A673 (cell line): Measurements from ENCODE around the gene DUSP8.

Experiments used
- EZH2 ChIP-seq: fragments of 200-600 bp; sonication (generic); IDR thresholded peaks from 2 replicates; pipeline ENCODE4 v1.6.1; 2017; ENCODE audit warnings: borderline replicate concordance, low read depth, mild to moderate bottlenecking, mixed read lengths, antibody characterized with exemption, low read length; ENCODE audit not compliant: poor library complexity, severe bottlenecking
- TF ChIP-seq, protein P1 (sequence below): fragments of 300-800, 200-600 bp; sonication (generic); conservative IDR thresholded peaks from 2 replicates; pipeline ENCODE4 v1.5.1; 2017; ENCODE audit warnings: low read depth, mild to moderate bottlenecking, antibody characterized with exemption, low read length, moderate library complexity, mixed read lengths

DNA sequence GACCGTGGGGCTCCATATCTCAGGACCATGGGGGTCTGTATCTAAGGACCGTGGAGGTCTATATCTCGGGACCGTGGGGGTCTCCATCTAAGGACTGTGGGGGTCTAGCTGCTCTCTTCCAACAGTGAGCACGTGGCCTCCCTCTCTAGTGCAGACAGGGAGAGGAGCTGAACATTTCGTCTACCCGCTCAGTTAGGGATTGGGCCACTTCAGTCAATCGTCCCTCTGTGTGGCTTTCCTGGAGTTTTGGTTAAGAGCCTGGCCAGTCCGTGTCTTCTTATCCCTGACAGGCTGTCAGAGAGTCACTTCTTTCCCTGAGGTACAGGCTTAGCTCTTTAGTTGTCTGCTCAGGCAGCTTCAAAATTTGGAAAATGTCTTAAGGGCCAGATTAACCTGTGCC lies 9.9 kb upstream of the DUSP8 start:
- TF ChIP-seq, protein P1, sequence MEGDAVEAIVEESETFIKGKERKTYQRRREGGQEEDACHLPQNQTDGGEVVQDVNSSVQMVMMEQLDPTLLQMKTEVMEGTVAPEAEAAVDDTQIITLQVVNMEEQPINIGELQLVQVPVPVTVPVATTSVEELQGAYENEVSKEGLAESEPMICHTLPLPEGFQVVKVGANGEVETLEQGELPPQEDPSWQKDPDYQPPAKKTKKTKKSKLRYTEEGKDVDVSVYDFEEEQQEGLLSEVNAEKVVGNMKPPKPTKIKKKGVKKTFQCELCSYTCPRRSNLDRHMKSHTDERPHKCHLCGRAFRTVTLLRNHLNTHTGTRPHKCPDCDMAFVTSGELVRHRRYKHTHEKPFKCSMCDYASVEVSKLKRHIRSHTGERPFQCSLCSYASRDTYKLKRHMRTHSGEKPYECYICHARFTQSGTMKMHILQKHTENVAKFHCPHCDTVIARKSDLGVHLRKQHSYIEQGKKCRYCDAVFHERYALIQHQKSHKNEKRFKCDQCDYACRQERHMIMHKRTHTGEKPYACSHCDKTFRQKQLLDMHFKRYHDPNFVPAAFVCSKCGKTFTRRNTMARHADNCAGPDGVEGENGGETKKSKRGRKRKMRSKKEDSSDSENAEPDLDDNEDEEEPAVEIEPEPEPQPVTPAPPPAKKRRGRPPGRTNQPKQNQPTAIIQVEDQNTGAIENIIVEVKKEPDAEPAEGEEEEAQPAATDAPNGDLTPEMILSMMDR = no peak
- TF ChIP-seq EZH2 = no peak
